HG02623 (cell line): Measurements from ENCODE around the gene SLC2A4RG.

Experiments used
- ATAC-seq: cut with Tn5 transposase; IDR thresholded peaks from one replicate; pipeline ENCODE4 v1.9.1; 2021; ENCODE audit warnings: moderate library complexity; ENCODE audit not compliant: unreplicated experiment

The SLC2A4RG gene

DNA sequence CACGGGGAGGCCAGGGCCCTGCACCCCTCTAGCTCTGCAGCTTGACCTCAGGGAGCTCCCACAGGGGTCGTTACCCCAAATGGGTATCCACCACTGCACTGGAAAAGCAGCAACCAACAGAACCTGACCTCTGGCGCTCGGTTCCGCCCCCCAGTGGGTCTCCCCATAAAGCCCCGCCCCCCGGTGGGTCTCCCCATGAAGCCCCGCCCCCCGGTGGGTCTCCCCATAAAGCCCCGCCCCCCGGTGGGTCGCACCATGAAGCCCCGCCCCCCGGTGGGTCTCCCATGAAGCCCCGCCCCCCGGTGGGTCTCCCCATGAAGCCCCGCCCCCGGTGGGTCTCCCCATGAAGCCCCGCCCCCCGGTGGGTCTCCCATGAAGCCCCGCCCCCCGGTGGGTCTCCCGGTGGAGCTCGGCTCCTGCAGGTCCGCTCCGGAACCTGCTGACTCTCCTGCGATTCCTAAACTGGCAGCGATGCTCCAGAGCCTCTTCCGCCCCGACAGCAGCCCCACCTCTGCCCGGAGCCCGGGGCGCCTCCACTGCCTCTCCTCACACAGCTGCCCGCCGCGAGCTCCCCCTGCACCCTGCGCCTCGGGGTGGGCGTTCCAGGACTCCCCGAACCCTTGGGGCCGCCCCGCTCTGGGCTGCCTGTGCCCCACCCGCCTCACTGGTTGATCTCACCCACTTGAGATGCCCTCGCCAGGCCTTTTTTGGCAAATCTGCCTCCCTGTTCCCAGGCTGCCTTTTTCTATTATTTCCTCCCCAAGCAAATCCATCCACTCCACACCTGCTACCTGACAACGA, 12.1 kb downstream of the SLC2A4RG start:
- ATAC-seq: no peak

DNA sequence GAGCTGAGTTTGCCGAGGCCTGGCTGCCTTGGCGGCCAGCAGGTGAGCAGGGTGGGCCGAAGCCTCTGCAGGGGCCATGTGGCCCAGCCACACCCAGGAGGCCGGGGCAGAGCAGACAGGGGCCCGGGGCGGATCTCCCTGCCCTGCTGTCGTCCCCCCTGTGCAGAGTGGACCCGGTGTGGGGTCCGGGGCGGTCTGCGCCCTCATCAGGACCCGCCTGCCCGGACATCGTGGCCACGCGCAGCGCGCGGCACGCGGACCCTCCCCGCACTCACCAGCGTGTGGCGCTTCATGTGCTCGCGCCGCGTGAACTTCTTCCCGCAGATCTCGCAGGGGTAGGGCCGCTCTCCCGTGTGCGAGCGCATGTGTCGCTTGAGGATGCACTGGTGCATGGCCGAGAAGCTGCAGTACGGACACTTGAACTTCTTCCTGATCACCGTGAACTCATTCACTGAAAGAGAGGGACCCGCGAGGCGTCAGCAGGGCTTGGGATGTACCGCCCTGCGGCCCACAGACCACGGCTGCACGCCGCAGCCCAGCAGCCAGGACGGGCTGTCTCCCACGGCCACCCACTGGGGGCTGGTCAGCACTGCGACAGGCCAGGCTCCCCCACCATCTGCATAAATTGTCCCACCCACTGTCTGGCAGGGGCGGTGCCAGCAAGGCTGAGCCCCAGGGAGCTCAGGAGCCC, 13.0 kb downstream of the SLC2A4RG start:
- ATAC-seq: no peak

DNA sequence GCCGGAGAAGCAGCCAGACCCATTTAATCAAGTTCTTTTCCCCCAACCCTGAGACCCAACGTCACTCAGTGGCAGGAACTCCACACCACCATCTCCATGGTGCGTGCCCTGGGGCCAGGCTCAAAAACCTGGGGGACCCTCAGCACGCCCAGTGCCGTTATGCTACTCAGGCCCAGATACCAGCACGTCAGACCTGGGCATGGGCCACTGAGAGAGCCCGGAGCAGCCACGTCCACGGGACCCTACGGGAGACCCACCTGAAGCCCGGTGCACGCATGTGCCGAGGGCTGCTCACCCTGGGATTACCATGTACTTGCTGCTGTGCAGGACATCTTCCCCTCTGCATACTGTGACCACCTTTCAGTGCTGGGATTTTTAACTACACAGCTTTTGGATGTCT, 13.8 kb downstream of the SLC2A4RG start:
- ATAC-seq: no peak

- no peak for ATAC-seq
Measured at GRCh38 chr20:63754008-63754407, 14.4 kb downstream of the SLC2A4RG start.

GRCh38 chr20:63755933-63756647, 16.5 kb downstream of the SLC2A4RG start:
- ATAC-seq: no peak

DNA sequence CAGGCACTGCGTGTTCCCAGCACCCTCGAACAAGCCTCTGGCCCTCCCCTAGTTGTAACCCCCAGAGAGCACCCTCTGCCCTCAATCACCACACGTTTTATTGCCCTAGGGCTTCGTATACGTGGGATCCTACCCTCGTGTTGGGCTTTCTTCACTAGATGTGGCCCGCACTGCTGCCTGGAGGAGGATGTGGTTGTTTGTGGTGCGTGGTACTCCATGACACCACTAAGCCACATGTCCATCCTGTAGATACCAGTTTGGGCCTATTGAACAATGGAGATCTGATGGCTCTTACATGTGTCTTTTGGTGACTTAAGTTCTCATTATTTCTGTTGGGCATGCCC, 17.0 kb downstream of the SLC2A4RG start:
- no peak for ATAC-seq

DNA sequence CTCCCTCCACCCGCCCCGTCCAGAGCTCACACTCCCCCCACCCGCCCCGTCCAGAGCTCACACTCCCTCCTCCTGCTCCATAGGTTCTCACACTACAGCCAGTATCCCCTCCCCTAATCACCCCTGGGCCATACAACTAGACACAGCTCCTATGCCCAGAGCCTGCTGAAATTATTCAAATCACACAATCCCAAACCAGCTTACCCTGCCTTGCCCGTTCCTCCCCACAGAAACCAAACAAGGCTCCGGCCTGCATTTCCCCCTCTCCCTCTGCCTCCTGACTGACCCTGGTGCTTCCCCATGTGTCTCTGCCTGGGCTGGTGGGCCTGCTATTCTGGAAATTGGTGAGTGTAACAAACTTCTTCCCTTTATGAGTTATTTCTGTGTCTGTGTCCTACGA, 18.6 kb downstream of the SLC2A4RG start:
- ATAC-seq: no peak

DNA sequence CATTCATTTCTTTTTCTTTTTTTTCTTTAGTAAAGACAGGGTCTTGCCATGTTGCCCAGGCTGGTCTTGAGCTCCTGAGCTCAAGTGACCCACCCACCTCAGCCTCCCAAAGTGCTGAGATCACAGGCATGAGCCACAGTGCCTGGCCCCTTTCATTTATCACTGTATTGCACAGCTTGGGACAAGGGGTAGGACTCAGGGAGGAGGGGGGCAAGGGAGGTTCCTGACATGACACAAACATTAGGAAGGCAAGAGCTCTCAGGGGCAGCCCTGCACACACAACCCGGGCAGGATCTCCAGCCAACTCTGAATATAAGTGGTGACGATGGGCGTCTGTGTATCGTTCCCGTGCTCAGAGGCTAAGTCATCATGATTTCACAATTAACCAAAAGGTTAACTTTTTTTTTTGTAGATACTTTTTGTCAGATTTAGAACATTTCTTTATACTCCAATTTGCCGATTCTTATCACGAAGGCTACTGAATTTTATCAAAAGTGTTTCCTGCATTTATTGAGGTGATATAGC, 19.9 kb downstream of the SLC2A4RG start:
- no peak for ATAC-seq

DNA sequence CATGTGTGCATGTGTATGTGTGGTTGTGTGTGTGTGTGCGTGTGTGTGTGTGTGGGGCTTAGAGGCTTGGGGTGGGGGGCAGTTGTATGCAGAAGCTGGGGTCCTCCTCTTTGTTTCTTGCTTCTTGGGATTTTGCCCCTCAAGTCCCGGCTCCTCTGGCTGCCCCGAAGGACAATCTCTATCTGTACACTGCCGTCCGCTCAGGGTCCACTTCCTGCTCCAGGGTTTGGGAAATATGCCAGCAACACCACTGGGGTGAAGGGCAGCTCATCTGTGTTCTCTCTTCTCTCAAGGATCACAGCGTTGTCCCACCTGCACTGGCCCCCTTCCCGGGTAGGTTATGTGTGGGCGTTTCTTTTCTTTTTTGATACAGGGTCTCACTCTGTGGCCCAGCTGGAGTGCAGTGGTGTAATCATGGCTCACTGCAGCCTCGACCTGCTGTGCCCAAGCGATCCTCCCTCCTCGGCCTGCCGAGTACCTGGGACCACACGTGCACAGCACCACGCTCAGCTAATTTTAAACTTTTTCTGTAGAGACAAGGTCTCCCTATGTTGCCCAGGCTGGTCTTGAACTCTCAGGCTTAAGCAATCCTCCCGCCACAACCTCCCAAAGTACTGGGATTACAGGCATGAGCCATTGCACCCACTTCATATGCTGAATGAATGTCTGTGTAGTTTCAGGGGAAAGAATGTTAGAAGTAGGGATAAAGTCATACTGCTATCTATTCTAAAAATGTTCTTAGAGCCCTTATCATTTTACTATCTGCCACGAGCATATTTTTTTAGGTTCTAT, 25.7 kb downstream of the SLC2A4RG start:
- ATAC-seq: no peak

DNA sequence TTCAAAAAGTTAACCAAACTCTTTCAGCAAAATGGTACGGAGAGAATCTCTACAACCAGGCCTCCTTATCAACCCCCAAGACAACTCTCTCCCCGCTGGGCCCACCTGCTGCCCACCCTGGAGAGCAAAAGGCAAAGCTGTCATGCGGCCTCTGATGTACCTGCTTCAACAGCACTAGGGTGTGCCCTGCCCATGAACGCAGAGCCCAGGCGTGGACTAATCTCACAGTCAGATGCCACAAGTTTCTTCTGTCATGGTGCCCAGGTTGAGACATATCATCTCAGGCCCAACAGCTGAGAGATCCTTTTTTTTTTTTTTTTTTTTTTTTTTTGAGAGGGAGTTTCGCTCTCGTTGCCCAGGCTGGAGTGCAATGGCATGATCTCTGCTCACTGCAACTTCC, 26.3 kb downstream of the SLC2A4RG start:
- ATAC-seq: no peak

- ATAC-seq: no peak
Measured at GRCh38 chr20:63766695-63767426, 27.3 kb downstream of the SLC2A4RG start.

- ATAC-seq: no peak
Measured at GRCh38 chr20:63767456-63767855, 27.9 kb downstream of the SLC2A4RG start.

DNA sequence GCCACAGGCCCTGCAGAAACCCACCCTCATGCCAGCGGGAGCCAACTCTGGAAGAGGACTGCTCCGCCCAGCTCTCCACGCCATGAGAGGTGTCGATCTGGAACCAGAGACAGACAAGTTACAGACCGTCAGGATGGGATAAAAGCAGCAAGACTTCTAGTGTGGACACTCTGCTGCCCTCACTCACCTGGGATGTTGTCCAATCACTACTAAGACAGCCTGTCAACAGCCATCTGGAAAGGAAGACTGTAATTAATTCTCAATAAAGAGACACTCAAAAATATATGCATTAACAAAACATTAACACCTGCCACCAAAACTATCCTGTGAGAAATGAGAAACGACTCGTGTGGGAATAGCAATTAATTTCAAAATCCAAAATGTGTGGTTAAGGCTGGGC, 28.3 kb downstream of the SLC2A4RG start:
- ATAC-seq: no peak

- no peak for ATAC-seq
Measured at GRCh38 chr20:63768591-63769515, 29.3 kb downstream of the SLC2A4RG start.

DNA sequence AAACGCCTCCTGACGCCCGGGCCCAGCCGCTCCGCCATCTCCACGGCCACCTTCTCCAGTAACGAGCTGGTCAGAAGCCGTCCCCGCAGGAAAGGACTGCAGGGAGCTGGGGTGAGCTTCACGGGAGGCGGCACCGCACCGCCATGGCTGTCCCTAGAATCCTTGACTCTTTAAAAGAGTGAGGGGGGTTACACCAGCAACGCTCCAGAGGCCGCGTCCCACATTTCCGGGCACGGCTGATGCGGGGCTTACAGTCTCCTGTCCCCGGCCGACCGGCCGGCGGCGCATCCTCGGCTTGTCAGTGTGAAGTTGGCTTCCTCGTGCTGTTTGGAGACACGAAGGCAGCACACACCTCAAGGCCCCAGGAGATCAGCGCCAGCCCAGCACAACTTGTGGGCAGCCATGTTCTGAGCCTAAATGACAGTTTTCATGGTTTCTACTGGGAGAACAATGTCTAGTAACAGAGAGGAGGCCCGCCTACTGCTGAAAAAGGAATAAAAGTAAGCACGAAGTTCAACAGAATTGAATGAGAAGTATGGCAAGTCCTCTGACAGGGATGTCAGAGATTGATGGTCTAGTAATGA, 30.4 kb downstream of the SLC2A4RG start:
- no peak for ATAC-seq

DNA sequence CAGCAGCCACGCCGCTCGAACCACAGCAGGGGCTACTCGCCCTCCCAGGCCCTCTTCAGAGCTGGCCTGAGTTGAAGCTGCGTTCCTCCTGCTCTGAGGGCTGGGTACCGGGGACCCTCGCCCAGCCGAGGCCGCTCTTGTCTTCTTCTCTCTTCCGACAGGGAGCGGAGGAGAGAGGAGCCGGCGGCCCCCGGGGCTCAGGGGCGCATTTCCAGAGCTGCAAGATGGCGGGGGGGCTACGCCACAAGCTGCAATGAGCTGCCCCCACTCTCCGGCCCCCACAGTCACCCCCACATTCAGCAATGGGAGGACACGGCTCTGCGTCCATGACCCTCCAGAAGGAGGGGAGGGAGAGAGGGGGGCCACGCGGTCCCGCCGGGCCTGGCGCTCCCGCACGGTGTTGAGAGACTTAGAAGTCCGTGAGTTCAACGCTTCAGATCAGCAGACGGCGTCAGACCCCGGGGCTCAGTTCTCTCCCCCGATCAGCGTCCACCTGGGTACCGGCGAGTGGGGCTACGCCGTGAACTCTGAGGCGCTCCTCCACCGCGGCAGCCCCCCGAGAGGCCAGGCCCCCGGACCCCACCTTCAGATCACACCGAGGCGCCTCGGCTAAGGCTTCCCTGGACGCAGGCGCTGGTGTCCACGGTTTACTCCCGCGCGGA, 31.6 kb downstream of the SLC2A4RG start:
- no peak for ATAC-seq

GRCh38 chr20:63772781-63773518, 33.4 kb downstream of the SLC2A4RG start:
- no peak for ATAC-seq
